ENCODE measurements around the gene SH3YL1.

- TF ChIP-seq CTCF (conservative IDR thresholded peaks at IDR 0.05; ENCODE audit: low read depth, low read length) (no peak), USF2 (IDR thresholded peaks at IDR 0.05; ENCODE audit: low read depth, low read length) (no peak), POLR2A (IDR thresholded peaks at IDR 0.05; ENCODE audit: low read depth, low read length) (no peak), BHLHE40 (IDR thresholded peaks at IDR 0.05; ENCODE audit: low read depth, low read length) (no peak), FOS (IDR thresholded peaks at IDR 0.05; ENCODE audit: low read depth, low read length) (no peak), RCOR1 (IDR thresholded peaks at IDR 0.05; ENCODE audit: insufficient replicate concordance, low read length) (no peak), MXI1 (IDR thresholded peaks at IDR 0.05; ENCODE audit: borderline replicate concordance, low read depth, low read length) (no peak), MAFK (IDR thresholded peaks at IDR 0.05; ENCODE audit: low read depth, low read length) (no peak), SMC3 (IDR thresholded peaks at IDR 0.05; ENCODE audit: low read depth, low read length) (no peak), RAD21 (IDR thresholded peaks at IDR 0.05; ENCODE audit: low read length) (no peak), MAZ (IDR thresholded peaks at IDR 0.05; ENCODE audit: borderline replicate concordance, low read depth, low read length) (no peak), RFX5 (IDR thresholded peaks at IDR 0.05; ENCODE audit: low read depth, low read length) (no peak), CHD1 (IDR thresholded peaks at IDR 0.05; ENCODE audit: low read depth, low read length) (no peak)
- TF ChIP-seq, protein P1, sequence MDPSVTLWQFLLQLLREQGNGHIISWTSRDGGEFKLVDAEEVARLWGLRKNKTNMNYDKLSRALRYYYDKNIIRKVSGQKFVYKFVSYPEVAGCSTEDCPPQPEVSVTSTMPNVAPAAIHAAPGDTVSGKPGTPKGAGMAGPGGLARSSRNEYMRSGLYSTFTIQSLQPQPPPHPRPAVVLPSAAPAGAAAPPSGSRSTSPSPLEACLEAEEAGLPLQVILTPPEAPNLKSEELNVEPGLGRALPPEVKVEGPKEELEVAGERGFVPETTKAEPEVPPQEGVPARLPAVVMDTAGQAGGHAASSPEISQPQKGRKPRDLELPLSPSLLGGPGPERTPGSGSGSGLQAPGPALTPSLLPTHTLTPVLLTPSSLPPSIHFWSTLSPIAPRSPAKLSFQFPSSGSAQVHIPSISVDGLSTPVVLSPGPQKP (IDR thresholded peaks at IDR 0.05; ENCODE audit: borderline replicate concordance, low read depth, low read length), result no peak
Observed at GRCh38 chr2:203984-204383, 59.8 kb downstream of the SH3YL1 start.

Data from IMR-90 (cell line).